Omental fat pad (tissue), 4 donors: ENCODE measurements around the gene ATP1B1. TPM values are rescaled to one million over a fixed set of nuclear protein-coding genes. Genes with fewer than 3 reads are reported as not detected.
"Not testable (repeated sequence)": the region's sequence is repeated elsewhere in the genome, so short reads cannot be mapped to it uniquely, and the experiment has no call there.

ENCODE experiments used
- ATAC-seq: fragments of 150-250 bp; one replicate; pipeline ENCODE4 v1.9.1; 2016; ENCODE audit warnings: mild to moderate bottlenecking, moderate library complexity; ENCODE audit not compliant: low FRiP score
- DNase-seq: peaks from one replicate; pipeline ENCODE4 v3.0.0-alpha.2; 2019; ENCODE audit warnings: low spot score
- CTCF ChIP-seq, 3 donors: fragments of 450-650 bp; IDR thresholded peaks; one replicate each; pipeline ENCODE4 v1.5.1; 2016 to 2017; ENCODE audit warnings: antibody characterized with exemption in 3 of 3, mild to moderate bottlenecking in 3 of 3, moderate library complexity in 2 of 3
- total RNA-seq, 4 donors: library from RNA; depleted of rRNA; stranded (reverse); fragments of >200 nt; gene quantifications; one replicate each; pipeline ENCODE4 v1.1.0, GENCODE V29; 2016

The ATP1B1 gene
- total RNA-seq, 4 donors from 2014 or later, result 19.9 to 60.6 (median 37.3) TPM

GRCh38 chr1:169120066-169120465 lies 13.6 kb downstream of the ATP1B1 start:
- DNase-seq (no peak), ATAC-seq (no peak)
- no peak for TF ChIP-seq CTCF (IDR thresholded peaks at IDR 0.05)

GRCh38 chr1:169121146-169121923 lies 14.8 kb downstream of the ATP1B1 start:
- TF ChIP-seq CTCF (IDR thresholded peaks at IDR 0.05), result no peak
- no peak for DNase-seq
- ATAC-seq, result no peak

- TF ChIP-seq CTCF (IDR thresholded peaks at IDR 0.05), result no peak
- no peak for DNase-seq
- no peak for ATAC-seq
Measured at GRCh38 chr1:169122976-169123375, 16.5 kb downstream of the ATP1B1 start.

GRCh38 chr1:169124459-169124858 lies 18.0 kb downstream of the ATP1B1 start:
- DNase-seq (no peak), ATAC-seq (peak; percentile 33)
- no peak for TF ChIP-seq CTCF (IDR thresholded peaks at IDR 0.05)

GRCh38 chr1:169125597-169125996 lies 19.1 kb downstream of the ATP1B1 start:
- DNase-seq, result not testable (repeated sequence)

GRCh38 chr1:169126335-169126734 lies 19.8 kb downstream of the ATP1B1 start:
- TF ChIP-seq CTCF (IDR thresholded peaks at IDR 0.05), result no peak
- DNase-seq (no peak), ATAC-seq (no peak)

More at GRCh38 chr1:169125597-169125996, 19.1 kb downstream of the ATP1B1 start:
- ATAC-seq, result not testable (repeated sequence)

GRCh38 chr1:169127305-169127704 lies 20.8 kb downstream of the ATP1B1 start:
- no peak for DNase-seq
- no peak for ATAC-seq
- TF ChIP-seq CTCF (IDR thresholded peaks at IDR 0.05), result no peak
